HepG2 (cell line): Measurements from ENCODE around the gene DCST2. TPM values are rescaled to one million over a fixed set of nuclear protein-coding genes. Genes with fewer than 3 reads are reported as not detected.

Experiments
- ATF7 ChIP-seq, 2 experiments: fragments of 450-650 bp in 1 of 2; sonication (generic) in 1 of 2; formaldehyde crosslinking in 1 of 2; IDR thresholded peaks; 2 replicates each; pipeline versions ENCODE4 v1.4.0 to v1.6.1; 2016 to 2020; ENCODE audit warnings: antibody characterized with exemption in 1 of 2, mild to moderate bottlenecking in 1 of 2, missing genetic modification reagents in 1 of 2
- CHD4 ChIP-seq: fragments of 200-600 bp; sonication (generic); IDR thresholded peaks from 2 replicates; pipeline ENCODE4 v1.7.0; 2017; ENCODE audit warnings: mild to moderate bottlenecking, low read length, borderline replicate concordance
- FIP1L1 ChIP-seq: fragments of 200-400 bp; formaldehyde crosslinking; IDR thresholded peaks from 2 replicates; pipeline ENCODE4 v1.6.1; 2018; ENCODE audit warnings: low read depth, mild to moderate bottlenecking, low read length, moderate library complexity, borderline replicate concordance; ENCODE audit not compliant: insufficient read depth
- HDAC6 ChIP-seq: fragments of 200-600 bp; sonication (generic); IDR thresholded peaks from 2 replicates; pipeline ENCODE4 v1.7.0; 2017; ENCODE audit warnings: mild to moderate bottlenecking, antibody characterized with exemption, low read length, low read depth
- IKZF1 ChIP-seq: fragments of 450-650 bp; IDR thresholded peaks from 2 replicates; pipeline ENCODE4 v1.7.1; 2016
- JARID2 ChIP-seq: sonication (generic); formaldehyde crosslinking; IDR thresholded peaks from 2 replicates; pipeline ENCODE4 v1.8.1; 2023; ENCODE audit warnings: missing genetic modification reagents, inconsistent platforms; ENCODE audit not compliant: insufficient replicate concordance
- RXRA ChIP-seq: sonication (generic); formaldehyde crosslinking; IDR thresholded peaks from 2 replicates; pipeline ENCODE4 v1.5.1; 2020; ENCODE audit warnings: missing genetic modification reagents
- SOX6 ChIP-seq, 2 experiments: fragments of 450-650 bp in 1 of 2; sonication (generic) in 1 of 2; formaldehyde crosslinking in 1 of 2; IDR thresholded peaks; 2 replicates each; pipeline versions ENCODE4 v1.4.0 to v1.6.1; 2017 to 2020; ENCODE audit warnings: antibody characterized with exemption in 1 of 2, mild to moderate bottlenecking in 1 of 2, missing genetic modification reagents in 1 of 2
- TEAD3 ChIP-seq: optimal IDR thresholded peaks from 2 replicates; pipeline ENCODE3; 2016; ENCODE audit warnings: borderline replicate concordance
- ZC3H4 ChIP-seq: sonication (generic); formaldehyde crosslinking; IDR thresholded peaks from 2 replicates; pipeline ENCODE4 v1.4.0; 2020; ENCODE audit warnings: missing genetic modification reagents, borderline replicate concordance
- ZNF530 ChIP-seq: sonication (generic); formaldehyde crosslinking; IDR thresholded peaks from 2 replicates; pipeline ENCODE4 v1.5.0; 2020; ENCODE audit warnings: low read depth, mild to moderate bottlenecking, missing genetic modification reagents
- ZNF616 ChIP-seq: sonication (generic); formaldehyde crosslinking; IDR thresholded peaks from 2 replicates; pipeline ENCODE4 v1.5.0; 2020; ENCODE audit warnings: low read depth, mild to moderate bottlenecking, missing genetic modification reagents
- ZNF780A ChIP-seq: sonication (generic); formaldehyde crosslinking; IDR thresholded peaks from 2 replicates; pipeline ENCODE4 v1.8.0; 2022; ENCODE audit warnings: mild to moderate bottlenecking, missing genetic modification reagents, moderate library complexity
- polyA plus RNA-seq, 8 experiments: library from polyadenylated mRNA; depleted of rRNA in 3 of 8; stranded (reverse) in 7 of 8; unstranded in 1 of 8; fragments of >200 nt; fragmentation: Illumina TruSeq in 4 of 8; extraction: Trizol in 4 of 8; gene quantifications; 2 replicates each; pipeline versions ENCODE4 v1.2.1 to v1.2.3, GENCODE V29; 2011 to 2016; ENCODE audit warnings: low read depth in 4 of 8, missing spikeins in 1 of 8, mixed read lengths in 1 of 8; ENCODE audit not compliant: insufficient read depth in 1 of 8
- total RNA-seq, 5 experiments: library from RNA; depleted of rRNA; stranded (reverse); fragments of >200 nt; fragmentation: Illumina TruSeq; extraction: Trizol; gene quantifications; 2 replicates each; pipeline ENCODE4 v1.2.3, GENCODE V29; 2016; ENCODE audit warnings: low read depth in 1 of 5
- TF ChIP-seq, protein P1 (sequence below): sonication (generic); formaldehyde crosslinking; IDR thresholded peaks from 2 replicates; pipeline ENCODE4 v1.4.0; 2020; ENCODE audit warnings: missing genetic modification reagents
- TF ChIP-seq, protein P2 (sequence below): sonication (generic); formaldehyde crosslinking; IDR thresholded peaks from 2 replicates; pipeline ENCODE4 v1.5.1; 2020; ENCODE audit warnings: missing genetic modification reagents, mild to moderate bottlenecking, borderline replicate concordance
- TF ChIP-seq, protein P3 (sequence below): sonication (generic); formaldehyde crosslinking; IDR thresholded peaks from 2 replicates; pipeline ENCODE4 v1.4.0; 2020; ENCODE audit warnings: low read depth, missing genetic modification reagents
- TF ChIP-seq, protein P4 (sequence below): IDR thresholded peaks from 2 replicates; pipeline ENCODE4 v1.6.1; 2012; ENCODE audit warnings: low read length, improper control_type of control experiment

DCST2 gene
- total and polyA plus RNA-seq, 2 of the 13 experiments (the other 11 are each of a cell fraction or from before 2014, with no cell fraction given), result 0.74 TPM; not detected in 1

DNA sequence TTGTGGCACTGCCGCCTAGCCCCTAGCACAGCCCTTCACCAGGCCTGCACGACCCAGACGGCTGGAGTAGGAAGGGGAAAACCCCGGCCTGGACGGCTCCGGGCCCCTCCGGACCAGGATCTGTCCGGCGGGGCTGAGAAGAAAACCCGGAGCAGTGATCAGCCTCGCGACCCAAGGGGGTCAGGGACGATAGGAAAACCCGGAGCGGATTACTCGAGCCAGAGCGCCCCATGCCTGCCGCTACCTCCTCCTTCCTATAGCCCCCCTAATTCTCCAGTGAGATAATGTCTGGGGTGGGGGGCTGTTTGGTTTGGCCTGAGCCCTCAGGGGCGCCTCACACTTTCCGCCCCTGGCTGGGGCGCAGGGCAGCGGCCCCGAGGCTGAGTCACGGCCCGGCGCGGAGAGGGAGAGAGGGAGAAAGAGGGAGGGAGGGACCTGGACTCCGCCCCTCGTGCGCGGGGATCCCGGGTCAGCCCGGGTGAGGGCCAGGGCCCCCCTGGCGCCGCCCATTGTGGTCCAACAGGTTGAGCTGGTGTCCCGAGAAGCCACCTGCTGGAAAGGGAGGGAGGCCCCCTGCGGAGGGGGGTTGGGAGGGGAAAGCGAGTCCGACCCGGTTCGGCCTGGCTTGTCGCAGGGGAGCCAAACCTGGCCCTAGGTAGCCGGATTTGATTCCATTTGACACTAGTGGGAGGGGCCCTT lies 32.7 kb downstream of the DCST2 start (continued):
- TF ChIP-seq ATF7 (IDR thresholded peaks at IDR 0.05) (no peak), ATF7 (CRISPR knock-in tag; IDR thresholded peaks at IDR 0.05) (0 out of 2 replicates have a peak, but pooled peaks have one; percentile 55), RXRA (CRISPR knock-in tag) (peak; percentile 100), SOX6 (IDR thresholded peaks at IDR 0.05) (no peak), SOX6 (CRISPR knock-in tag; IDR thresholded peaks at IDR 0.05) (peak; percentile 87), ZNF530 (CRISPR knock-in tag) (no peak), TEAD3 (CRISPR knock-in tag) (no peak), ZC3H4 (CRISPR knock-in tag) (peak; percentile 61; the same call in 1 of the 2 replicates), CHD4 (0 out of 2 replicates have a peak, but pooled peaks have one; percentile 18), IKZF1 (no peak), FIP1L1 (0 out of 2 replicates have a peak, but pooled peaks have one; percentile 37), ZNF780A (CRISPR knock-in tag) (no peak), JARID2 (no peak), ZNF616 (no peak), HDAC6 (no peak)
- TF ChIP-seq, protein P1, sequence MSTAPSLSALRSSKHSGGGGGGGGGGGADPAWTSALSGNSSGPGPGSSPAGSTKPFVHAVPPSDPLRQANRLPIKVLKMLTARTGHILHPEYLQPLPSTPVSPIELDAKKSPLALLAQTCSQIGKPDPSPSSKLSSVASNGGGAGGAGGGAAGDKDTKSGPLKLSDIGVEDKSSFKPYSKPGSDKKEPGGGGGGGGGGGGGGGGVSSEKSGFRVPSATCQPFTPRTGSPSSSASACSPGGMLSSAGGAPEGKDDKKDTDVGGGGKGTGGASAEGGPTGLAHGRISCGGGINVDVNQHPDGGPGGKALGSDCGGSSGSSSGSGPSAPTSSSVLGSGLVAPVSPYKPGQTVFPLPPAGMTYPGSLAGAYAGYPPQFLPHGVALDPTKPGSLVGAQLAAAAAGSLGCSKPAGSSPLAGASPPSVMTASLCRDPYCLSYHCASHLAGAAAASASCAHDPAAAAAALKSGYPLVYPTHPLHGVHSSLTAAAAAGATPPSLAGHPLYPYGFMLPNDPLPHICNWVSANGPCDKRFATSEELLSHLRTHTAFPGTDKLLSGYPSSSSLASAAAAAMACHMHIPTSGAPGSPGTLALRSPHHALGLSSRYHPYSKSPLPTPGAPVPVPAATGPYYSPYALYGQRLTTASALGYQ (CRISPR knock-in tag), result peak; percentile 49; the same call in 1 of the 2 replicates
- TF ChIP-seq, protein P2, sequence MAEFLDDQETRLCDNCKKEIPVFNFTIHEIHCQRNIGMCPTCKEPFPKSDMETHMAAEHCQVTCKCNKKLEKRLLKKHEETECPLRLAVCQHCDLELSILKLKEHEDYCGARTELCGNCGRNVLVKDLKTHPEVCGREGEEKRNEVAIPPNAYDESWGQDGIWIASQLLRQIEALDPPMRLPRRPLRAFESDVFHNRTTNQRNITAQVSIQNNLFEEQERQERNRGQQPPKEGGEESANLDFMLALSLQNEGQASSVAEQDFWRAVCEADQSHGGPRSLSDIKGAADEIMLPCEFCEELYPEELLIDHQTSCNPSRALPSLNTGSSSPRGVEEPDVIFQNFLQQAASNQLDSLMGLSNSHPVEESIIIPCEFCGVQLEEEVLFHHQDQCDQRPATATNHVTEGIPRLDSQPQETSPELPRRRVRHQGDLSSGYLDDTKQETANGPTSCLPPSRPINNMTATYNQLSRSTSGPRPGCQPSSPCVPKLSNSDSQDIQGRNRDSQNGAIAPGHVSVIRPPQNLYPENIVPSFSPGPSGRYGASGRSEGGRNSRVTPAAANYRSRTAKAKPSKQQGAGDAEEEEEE (CRISPR knock-in tag), result no peak
- TF ChIP-seq, protein P3, sequence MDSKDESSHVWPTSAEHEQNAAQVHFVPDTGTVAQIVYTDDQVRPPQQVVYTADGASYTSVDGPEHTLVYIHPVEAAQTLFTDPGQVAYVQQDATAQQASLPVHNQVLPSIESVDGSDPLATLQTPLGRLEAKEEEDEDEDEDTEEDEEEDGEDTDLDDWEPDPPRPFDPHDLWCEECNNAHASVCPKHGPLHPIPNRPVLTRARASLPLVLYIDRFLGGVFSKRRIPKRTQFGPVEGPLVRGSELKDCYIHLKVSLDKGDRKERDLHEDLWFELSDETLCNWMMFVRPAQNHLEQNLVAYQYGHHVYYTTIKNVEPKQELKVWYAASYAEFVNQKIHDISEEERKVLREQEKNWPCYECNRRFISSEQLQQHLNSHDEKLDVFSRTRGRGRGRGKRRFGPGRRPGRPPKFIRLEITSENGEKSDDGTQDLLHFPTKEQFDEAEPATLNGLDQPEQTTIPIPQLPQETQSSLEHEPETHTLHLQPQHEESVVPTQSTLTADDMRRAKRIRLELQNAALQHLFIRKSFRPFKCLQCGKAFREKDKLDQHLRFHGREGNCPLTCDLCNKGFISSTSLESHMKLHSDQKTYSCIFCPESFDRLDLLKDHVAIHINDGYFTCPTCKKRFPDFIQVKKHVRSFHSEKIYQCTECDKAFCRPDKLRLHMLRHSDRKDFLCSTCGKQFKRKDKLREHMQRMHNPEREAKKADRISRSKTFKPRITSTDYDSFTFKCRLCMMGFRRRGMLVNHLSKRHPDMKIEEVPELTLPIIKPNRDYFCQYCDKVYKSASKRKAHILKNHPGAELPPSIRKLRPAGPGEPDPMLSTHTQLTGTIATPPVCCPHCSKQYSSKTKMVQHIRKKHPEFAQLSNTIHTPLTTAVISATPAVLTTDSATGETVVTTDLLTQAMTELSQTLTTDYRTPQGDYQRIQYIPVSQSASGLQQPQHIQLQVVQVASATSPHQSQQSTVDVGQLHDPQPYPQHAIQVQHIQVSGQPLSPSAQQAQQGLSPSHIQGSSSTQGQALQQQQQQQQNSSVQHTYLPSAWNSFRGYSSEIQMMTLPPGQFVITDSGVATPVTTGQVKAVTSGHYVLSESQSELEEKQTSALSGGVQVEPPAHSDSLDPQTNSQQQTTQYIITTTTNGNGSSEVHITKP (CRISPR knock-in tag), result peak; percentile 84
- TF ChIP-seq, protein P4, sequence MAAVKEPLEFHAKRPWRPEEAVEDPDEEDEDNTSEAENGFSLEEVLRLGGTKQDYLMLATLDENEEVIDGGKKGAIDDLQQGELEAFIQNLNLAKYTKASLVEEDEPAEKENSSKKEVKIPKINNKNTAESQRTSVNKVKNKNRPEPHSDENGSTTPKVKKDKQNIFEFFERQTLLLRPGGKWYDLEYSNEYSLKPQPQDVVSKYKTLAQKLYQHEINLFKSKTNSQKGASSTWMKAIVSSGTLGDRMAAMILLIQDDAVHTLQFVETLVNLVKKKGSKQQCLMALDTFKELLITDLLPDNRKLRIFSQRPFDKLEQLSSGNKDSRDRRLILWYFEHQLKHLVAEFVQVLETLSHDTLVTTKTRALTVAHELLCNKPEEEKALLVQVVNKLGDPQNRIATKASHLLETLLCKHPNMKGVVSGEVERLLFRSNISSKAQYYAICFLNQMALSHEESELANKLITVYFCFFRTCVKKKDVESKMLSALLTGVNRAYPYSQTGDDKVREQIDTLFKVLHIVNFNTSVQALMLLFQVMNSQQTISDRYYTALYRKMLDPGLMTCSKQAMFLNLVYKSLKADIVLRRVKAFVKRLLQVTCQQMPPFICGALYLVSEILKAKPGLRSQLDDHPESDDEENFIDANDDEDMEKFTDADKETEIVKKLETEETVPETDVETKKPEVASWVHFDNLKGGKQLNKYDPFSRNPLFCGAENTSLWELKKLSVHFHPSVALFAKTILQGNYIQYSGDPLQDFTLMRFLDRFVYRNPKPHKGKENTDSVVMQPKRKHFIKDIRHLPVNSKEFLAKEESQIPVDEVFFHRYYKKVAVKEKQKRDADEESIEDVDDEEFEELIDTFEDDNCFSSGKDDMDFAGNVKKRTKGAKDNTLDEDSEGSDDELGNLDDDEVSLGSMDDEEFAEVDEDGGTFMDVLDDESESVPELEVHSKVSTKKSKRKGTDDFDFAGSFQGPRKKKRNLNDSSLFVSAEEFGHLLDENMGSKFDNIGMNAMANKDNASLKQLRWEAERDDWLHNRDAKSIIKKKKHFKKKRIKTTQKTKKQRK, result no peak
